ENCODE measurements around the gene SLC30A1. TPM values are rescaled to one million over a fixed set of nuclear protein-coding genes. Genes with fewer than 3 reads are reported as not detected.
"Not testable (repeated sequence)": the region's sequence is repeated elsewhere in the genome, so short reads cannot be mapped to it uniquely, and the experiment has no call there.

The SLC30A1 gene
- total RNA-seq, 4 donors from 2014 or later: 12.8 to 44.7 (median 19.1) TPM

DNA sequence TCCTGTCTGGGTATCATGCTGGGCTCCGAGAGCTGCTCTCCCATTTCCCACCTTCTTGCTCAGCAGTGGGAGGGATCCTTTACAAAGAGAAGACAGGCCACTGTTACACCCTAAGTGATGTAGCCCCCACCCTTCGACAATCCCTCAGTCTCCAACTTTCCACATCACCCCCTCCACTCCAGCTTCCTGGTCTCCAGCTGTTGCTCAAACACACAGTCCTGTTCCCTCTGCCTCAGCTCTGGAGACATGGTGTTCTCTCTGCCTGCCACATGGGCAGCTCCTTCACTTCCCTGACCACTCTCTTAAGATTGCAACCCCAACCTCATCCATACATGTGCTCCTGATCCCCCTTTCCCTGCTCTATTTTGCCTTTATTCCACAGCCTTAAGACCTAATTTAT, 37.7 kb downstream of the SLC30A1 start:
- Histone ChIP-seq H3K9me3 (no peaks in the 10 kb centered on the region), H3K4me3 (no peak overlapping the region), H3K27me3 (no peaks in the 10 kb centered on the region), H3K4me1 (no peaks in the 10 kb centered on the region), H3K36me3 (no peaks in the 10 kb centered on the region), H3K27ac (no peak overlapping the region)
- TF ChIP-seq POLR2A (IDR thresholded peaks at IDR 0.05): no peak
- TF ChIP-seq, protein P1, sequence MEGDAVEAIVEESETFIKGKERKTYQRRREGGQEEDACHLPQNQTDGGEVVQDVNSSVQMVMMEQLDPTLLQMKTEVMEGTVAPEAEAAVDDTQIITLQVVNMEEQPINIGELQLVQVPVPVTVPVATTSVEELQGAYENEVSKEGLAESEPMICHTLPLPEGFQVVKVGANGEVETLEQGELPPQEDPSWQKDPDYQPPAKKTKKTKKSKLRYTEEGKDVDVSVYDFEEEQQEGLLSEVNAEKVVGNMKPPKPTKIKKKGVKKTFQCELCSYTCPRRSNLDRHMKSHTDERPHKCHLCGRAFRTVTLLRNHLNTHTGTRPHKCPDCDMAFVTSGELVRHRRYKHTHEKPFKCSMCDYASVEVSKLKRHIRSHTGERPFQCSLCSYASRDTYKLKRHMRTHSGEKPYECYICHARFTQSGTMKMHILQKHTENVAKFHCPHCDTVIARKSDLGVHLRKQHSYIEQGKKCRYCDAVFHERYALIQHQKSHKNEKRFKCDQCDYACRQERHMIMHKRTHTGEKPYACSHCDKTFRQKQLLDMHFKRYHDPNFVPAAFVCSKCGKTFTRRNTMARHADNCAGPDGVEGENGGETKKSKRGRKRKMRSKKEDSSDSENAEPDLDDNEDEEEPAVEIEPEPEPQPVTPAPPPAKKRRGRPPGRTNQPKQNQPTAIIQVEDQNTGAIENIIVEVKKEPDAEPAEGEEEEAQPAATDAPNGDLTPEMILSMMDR (IDR thresholded peaks at IDR 0.05): no peak
- intact Hi-C loops (cut with DNase I; ENCODE audit: low total_unique reads): no loop called here
- no peak for DNase-seq

DNA sequence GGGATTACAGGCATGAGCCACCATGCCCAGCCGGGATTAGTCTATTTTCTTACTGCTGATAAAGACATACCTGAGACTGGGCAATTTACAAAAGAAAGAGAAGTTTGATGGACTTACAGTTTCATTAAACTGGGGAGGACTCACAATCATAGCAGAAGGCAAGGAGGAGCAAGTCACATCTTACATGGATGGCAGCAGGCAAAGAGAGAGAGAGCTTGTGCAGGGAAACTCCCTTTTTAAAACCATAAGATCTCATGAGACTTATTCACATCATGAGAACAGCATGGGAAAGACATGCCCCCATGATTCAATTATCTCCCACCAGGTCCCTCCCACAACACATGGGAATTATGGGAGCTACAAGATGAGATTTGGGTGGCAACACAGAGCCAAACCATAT, 38.1 kb downstream of the SLC30A1 start:
- H3K27me3 ChIP-seq; H3K4me3 ChIP-seq; DNase-seq; H3K36me3 ChIP-seq; H3K4me1 ChIP-seq; intact Hi-C loops (cut with DNase I; ENCODE audit: low total_unique reads); H3K9me3 ChIP-seq; H3K27ac ChIP-seq: not testable (repeated sequence)

DNA sequence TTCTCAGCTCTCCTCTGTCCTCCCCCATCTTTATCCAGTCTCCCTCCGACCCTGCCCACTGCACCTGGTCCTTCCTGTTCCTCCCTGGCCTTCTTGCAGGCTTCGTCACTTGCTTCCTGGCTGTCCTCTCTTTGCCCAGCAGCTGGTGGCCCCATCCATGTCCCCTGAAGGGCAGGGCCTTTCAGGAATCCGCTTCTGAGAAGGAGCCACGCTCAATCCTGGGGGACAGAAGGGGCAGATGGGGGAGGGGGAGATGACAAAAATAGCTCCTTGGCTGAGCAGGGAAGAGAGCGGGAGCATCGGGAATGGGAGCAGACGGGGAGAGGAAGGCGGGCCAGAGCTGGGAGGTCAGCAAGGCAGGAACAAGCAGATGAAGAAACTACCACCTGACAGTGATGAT, 40.7 kb downstream of the SLC30A1 start:
- Histone ChIP-seq H3K27me3 (no peaks in the 10 kb centered on the region), H3K4me3 (no peak overlapping the region), H3K36me3 (no peaks in the 10 kb centered on the region), H3K27ac (no peak overlapping the region), H3K4me1 (no peaks in the 10 kb centered on the region), H3K9me3 (no peaks in the 10 kb centered on the region)
- intact Hi-C loops (cut with DNase I; ENCODE audit: low total_unique reads): no loop called here
- TF ChIP-seq, protein P1 (IDR thresholded peaks at IDR 0.05): no peak
- TF ChIP-seq POLR2A (IDR thresholded peaks at IDR 0.05): no peak
- DNase-seq: no peak

DNA sequence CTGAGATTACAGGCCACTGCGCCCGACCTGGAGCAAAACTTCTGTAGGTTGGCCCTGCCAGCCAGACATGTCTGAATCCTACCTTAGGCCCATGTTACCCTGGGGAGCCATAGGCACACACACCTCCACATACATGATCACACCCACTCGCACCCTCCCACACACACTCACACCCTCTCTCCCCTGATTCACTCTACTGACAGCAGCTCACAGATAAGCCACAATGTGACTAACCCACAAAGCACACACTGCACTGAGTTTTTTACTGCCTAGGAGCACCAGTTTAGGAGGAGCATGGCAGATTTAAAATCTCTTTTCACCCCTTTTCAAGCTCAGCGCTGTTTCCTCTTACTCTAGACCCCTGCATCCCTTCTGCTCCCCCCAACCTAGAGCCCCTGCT, 41.7 kb downstream of the SLC30A1 start:
- Histone ChIP-seq H3K36me3 (no peaks in the 10 kb centered on the region), H3K27ac (no peak overlapping the region), H3K4me3 (no peak overlapping the region), H3K4me1 (no peaks in the 10 kb centered on the region), H3K9me3 (no peaks in the 10 kb centered on the region), H3K27me3 (no peaks in the 10 kb centered on the region)
- intact Hi-C loops (cut with DNase I; ENCODE audit: low total_unique reads): no loop called here
- TF ChIP-seq POLR2A (IDR thresholded peaks at IDR 0.05): no peak
- TF ChIP-seq, protein P1 (IDR thresholded peaks at IDR 0.05): no peak
- no peak for DNase-seq

DNA sequence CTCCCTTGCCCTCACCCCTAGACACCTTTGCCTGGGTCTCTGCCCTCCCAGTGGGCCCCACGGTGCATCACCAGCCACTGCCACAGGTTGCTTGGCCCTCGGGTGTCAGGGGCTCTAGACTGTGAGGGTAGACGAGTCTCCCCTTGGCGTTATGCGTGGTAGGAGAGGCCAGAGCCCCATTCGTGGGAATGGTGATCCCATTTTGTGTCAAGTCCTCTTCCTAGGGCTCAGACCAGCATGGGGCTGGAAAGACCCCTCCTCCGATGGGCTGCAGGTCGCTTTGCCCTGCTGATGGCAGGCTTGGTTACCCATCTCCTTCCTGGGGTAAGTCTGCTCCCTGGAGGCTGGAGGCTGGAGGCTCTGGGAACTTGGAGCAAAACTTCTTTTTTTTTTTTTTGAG, 42.4 kb downstream of the SLC30A1 start:
- H3K4me1 ChIP-seq: no peaks in the 10 kb centered on the region

More for the DNA sequence above, 42.4 kb downstream of the SLC30A1 start:
- H3K9me3 ChIP-seq: no peaks in the 10 kb centered on the region
- no peak for DNase-seq
- H3K36me3 ChIP-seq: no peaks in the 10 kb centered on the region
- no peak overlapping the region for H3K27ac ChIP-seq
- H3K4me3 ChIP-seq: no peak overlapping the region
- H3K27me3 ChIP-seq: no peaks in the 10 kb centered on the region
- TF ChIP-seq, protein P1 (IDR thresholded peaks at IDR 0.05): no peak
- no peak for TF ChIP-seq POLR2A (IDR thresholded peaks at IDR 0.05)
- intact Hi-C loops (cut with DNase I; ENCODE audit: low total_unique reads): no loop called here

All from uterus (tissue), 4 donors.